Measurements from ENCODE around the gene CPSF4L.
A peak's percentile ranks its signal among the peaks of the same experiment; 100 is the strongest.

Gene CPSF4L

DNA sequence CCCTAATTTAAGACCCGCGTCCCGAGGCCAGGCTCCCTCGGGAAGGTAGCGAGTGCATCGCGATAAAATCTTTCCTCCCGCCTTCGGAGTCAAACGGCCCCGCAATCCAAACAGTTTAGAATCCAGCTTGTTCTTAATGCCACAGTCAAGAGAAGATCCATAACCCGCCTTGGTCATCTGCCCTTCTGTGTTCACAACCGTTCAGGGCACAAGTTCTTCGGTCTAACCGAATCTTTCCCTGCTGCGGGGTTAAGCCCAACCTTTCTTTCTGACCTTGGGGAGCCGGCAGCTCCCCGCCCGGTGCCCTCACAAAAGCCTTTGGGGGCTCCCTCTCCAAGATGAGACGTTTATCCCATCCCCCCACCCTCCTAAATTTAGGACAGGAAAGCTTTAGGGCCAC, 30.3 kb downstream of the CPSF4L start:
- peak in 1 of 2 donors; percentile 8 for DNase-seq

DNA sequence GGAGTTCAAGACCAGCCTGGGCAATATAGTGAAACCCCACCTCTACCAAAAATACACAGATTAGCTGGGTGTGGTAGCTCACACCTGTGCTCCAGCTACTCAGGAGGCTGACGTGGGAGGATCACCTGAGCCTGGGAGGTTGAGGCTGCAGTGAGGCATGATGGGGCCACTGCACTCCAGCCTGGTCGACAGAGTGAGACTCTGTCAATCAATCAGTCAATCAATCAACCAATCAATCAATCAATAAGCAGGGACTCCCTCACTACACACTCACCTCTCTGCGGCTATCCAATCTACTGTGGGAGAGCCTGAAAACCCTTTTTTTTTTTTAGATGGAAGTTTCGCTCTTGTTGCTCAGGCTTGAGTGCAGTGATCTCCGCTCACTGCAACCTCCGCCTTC, 31.6 kb downstream of the CPSF4L start:
- no peak for DNase-seq

DNA sequence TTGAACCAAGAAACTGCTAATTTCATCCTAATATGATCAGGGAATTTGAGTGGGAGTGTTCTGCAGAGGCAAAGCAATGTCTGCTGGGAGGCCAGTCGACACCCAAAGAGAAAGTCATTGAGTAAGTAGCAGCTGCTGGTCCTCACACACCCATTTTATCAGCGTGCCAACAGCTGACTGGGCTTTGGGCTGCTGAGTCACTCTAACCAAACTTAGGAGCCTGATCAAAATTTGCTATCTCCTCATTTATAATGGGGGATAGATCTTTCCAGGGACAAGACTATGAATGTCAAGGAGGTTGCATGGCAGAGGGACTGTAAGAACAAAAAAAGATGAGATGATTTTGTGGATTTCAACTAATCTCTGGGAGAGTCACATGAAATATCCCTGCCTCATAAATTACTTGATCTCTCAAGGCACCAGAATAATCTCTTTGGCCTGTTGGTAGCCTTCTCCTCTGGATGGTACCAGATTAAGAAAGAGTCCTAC, 32.9 kb downstream of the CPSF4L start:
- peak in 1 of 2 donors; percentile 36 for DNase-seq

DNA sequence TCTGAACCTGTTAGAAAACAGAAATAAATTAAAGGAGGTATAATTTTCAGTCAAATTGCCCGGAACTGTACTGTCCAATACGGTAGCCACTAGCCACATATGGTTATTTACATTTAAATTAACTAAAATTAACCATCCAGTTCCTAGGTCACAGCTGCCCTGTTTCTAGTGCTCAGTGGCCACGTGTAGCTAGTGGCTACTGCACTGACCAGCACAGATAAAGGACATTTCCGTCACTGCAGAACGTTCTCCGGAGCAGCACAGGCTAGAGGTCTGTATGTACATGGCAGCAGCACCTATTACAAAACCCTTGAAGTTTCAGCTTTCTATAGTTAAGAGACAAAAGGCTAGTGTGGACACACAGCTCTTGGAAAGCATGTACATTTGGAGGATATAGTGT, 33.7 kb downstream of the CPSF4L start:
- DNase-seq = no peak

DNA sequence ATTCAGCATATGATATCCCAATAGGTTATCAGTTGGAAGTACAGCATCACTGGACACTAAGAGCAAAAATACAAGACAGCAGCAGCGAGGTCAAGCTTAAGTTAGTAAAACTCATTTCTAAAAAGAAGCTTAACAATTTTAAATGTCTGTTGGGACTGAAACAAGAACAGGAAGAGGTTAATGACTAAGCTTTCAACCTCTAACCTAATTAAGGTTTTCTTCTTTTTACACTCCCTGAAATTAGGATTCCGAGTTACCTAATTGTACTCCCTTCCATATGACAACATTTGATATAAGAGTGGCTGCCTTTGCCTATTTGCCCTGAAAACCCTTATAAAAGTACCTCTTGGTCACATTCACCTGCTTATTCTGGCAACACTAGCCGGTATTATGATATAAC, 34.3 kb downstream of the CPSF4L start:
- DNase-seq = no peak

DNA sequence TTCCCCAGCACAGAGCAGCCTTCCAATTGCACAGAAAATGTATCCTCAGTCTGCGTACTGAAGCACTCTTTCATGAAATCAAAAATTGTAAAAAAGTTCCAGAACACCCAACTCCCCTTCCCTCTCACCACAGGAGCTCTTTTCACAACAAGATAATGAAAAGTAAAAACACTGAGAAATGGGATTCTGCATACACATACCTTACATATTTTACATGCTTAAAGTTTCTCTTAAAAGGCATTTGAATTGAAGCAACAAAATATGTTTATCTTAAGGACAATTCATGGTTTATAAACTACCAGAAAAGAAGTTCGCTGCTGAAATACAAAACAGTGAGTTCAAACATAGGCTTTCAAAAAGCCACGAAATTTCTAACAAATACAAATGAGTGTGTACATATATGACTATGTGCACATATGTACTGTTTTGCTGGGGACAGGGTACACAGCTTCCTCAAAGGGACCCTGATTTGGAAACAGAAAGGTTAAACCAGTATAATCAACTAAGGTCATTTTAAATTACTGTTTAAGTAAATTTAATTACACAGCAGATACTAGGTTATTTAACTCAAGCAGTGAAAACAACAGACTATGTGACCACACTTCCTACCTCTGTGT, 35.0 kb downstream of the CPSF4L start:
- DNase-seq = no peak

DNA sequence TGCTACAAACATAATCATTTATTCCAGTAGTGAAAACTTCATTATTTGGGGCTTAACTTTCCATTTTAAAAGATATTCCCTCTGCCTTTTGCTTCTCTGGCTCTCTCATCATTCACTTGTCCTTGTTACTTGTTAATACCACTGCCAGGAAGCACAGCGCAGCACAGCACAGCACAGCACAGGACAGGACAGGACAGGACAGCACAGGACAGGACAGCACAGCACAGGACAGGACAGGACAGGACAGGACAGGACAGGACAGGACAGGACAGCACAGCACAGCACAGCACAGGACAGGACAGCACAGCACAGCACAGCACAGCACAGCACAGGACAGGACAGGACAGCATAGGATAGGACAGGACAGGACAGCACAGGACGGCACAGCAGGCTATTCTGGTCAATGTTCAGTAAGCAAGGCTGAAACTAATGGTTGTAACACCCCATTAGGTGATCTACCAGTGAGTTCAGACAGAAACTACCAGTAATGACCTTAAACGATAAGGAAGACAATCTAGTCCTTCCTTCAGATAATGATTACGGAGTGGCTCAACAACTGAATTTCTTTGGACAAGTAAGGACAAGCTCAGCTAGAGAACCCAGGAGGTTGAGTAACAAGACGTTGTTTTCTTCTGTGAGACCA, 36.9 kb downstream of the CPSF4L start:
- no peak for DNase-seq

DNA sequence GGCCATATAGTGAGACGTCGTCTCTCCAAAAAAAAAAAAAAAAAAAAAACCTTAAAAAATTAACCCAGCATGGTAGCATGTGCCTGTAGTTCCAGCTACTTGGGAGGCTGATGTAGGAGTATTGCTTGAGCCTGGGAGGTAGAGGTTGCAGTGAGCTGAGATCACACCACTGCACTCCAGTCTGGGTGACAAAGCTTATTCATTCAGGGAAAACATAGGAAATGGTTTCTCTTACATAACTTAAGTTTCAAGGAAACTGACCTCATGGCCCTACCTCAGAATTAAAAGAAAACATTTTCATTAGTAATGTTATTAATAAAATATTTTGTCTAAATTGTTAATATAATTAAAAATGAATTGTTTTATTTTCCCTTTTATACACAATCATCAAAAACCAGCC, 37.4 kb downstream of the CPSF4L start:
- no peak for DNase-seq

DNA sequence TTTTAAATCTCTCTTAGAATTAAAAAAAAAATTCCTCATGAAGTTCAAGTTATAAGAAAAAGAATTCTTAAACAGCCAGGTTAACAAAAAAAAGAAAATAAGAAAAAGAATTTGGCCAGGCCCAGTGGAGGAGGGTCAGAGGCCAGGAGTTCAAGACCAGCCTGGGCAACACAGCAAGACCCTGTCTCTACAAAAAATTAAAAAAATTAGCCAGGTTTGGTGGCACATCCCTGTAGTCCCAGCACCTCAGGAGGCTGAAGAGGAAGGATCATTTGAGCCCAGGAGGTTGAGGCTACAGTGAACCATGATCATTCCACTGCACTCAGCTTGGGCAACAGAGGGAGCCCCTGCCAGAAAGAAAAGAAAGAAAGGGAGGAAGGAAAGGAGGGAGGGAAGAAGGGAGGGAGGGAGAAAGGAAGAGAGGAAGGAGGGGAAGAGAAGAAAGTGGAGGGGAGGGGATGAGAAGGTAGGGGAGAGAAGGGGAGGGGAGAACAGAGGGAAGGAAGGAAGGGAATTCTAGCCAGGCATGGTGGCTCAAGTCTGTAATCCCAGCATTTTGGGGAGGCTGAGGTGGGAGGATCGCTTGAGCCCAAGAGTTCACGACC, 38.0 kb downstream of the CPSF4L start:
- DNase-seq = no peak

DNA sequence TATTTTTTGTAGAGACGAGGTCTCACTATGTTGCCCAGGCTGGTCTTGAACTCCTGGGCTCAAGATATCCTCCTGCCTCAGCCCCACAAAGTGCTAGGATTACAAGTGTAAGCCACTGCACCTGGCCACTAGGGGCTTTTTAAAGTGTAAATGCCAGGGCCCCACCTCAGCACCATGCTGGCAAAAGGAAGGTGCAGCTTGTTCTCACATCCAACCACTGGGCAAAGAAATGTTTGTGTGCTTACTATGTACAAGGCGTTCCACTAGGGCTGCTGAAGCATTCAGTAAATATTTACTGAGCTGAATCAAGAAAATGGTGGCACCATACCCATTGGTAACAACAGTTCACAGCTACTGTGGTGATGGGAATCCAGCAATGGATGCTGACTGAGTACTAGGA, 46.2 kb downstream of the CPSF4L start:
- DNase-seq = no peak

DNA sequence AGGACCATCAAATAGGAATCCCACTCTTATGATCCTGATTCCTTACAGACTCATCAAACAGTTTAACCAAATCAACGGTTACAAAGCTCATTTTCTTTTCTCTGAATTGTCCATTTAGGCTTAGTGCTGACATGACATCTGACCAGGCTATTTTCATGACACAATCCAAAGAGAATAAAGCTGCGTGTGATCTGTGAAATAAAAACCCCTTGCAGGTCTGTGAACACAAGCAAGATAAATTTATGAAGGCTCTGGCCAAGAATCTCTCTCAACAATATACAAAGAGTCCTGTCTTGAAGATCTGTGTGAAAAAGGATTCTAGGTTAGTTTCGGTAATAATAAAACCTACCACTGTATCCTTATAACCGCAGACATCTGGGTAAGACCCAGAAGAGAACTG, 46.8 kb downstream of the CPSF4L start:
- DNase-seq = no peak

DNA sequence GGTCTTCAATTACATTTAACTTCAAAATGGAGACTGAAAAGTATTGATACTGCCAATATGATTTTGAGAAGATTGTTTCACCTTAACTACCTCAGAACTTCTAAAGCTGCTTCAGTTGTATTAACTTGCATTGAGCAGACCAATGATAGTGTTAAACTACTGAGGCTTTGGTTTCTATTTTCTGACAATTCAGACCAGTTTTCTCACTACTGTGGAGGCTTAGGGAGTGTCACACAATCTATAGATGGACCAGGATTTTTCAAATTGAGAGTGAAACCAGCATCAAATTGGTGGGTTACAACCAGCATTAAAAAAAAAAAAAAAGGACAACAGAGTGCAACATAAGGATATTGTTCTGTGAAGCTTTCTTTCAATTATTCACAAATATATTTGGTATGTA, 47.7 kb downstream of the CPSF4L start:
- no peak for DNase-seq

DNA sequence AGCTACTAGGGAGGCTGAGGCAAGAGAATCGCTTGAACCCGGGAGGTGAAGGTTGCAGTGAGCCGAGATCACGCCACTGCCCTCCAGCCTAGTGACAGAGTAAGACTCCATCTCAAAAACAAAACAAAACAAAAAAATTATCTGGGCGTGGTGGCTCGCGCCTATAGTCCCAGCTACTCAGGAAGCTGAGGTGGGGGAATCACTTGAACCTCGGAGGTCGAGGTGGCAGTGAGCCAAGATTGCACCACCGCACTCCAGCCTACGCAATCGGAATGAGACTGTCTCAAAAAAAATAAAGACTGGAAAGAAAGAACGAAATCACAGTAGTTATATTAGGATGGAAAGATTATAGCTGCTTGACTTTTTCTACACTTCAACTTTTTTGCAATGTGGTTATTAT, 49.9 kb downstream of the CPSF4L start:
- peak; percentile 62 to 72 for DNase-seq

DNA sequence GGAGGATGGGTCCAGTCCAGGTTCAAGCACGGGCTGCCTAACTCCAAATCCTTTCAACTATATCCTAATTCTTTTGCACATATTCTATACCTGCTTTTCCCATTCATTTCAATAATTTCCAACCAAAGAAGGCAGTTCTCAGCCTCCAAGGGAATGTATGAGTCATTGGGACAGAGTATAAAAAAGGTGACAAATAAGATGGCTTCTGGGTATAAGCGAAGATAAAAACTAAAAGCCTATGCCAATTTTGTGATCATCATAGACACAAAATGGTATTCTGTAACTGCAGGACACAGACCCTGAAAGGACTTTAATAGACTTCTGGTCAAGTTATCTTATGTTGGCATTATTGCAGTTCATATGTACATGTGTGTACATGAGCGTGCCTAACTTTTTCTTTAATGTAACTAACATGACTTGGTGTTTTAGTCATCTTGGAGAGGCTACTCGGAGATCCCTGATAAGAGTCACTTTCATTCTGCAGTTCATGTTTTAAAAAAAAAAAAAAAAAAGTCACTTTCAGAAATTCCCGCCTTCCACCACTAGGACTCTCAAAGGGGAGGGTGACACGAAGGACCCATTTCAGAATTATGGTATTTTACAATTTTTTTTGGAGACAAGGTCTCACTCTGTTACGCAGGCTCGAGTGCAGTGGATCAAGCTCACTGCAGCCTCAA, 51.5 kb downstream of the CPSF4L start:
- DNase-seq = peak in 1 of 2 donors; percentile 24

DNA sequence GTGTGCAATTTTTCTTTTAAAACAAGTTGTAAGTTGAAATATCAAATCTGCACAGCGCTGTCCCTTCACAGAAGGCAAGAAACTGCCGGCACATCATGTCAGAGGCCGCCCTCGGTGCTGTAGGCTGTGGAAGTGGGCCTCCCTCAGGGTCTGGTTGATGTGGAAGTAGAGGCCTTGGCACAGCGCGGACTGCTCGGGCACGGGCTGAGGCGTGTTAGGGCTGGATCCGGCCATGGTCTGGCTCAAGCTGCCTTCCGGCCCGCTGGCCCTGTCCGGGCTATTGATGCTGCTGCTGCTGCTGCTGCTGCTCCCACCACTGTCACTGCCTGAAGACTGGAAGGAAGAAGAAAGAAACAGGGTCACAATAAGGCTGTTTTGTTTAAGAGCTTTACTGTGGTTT, 52.2 kb downstream of the CPSF4L start:
- no peak for DNase-seq

DNA sequence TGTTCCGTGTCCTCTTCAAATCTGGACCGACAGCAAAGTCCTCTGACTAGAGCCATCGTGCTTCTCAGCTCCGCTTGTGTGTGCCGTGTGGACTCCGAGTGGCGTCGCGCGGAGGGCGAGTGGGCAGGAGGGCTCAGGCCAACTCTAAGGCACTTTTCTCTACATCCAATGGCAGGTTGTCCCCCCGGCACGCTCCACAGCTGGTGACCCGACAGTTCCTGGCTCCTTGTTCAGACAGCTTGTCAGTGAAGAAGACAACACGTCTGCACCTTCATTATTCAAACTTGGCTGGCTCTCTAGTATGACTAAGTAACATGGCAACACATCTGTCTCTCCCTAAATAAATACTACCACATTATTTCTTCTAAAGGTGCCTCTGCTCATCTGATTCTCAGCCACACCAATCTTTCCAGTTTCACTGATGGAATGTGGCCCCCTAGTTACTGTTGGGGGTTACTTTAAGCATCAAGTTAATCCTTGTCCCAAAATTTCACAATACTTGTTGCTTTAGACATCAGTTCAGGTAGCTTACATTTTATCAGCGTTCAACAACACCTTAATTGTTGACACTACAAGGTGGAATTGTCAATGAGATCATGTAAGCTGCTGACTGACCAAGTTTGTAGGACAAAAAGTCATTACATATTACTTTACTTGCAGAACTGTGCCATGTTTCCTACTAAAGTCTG, 53.4 kb downstream of the CPSF4L start:
- DNase-seq = no peak

DNA sequence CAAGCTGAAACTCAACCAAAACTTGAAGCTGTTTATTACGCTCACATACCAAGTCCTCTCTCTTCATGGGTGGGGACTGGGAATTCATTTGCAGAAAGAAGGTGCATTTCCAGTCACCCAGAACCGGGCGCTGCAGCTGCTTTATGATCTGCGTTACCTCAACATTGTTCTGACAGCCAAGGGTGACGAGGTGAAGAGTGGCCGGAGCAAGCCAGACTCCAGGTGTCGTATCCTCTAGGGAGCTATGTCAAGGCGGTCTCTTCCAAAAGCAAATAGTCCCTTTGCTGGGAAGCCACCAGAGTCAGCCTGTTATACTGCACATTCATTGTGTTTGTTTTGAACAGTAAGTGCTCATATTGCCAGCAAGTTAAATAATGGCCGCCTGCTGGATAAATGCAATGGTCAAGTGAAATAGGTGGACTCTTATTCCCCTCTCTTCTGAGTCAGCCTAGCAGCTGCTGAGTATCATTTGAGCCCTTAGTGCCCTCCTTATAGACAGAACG, 56.2 kb downstream of the CPSF4L start:
- DNase-seq = no peak

DNA sequence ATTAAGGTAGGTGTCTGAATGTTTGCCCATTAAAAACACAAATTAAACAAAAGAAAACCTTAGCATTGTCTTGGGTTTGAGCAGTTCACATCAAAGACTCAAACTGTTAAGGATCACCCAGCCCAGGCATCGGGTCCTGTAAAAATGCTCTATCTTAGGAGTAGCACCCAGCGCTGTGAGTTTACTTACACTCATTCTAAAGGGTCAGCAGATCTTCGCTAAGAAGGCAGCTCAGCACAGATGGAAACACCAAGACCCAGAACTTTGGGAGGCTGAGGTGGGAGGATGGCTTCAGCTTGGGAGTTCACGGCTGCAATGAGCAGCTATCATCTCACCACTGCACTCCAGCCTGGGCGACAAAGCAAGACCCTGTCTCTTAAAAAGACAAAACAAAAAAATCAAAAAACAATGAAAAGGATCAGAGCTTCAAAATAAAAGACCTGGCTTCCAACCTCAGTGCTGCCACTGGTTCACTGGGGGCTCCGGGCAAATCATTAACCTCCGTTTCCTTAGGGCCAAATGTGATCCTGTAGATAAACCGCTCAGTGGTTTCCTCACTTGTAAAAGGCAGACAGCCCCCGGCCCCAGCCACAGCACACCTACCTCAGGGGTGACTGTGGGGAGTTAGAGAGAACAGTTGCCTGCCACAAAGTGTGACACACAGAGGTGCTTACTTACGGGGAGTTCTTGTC, 57.7 kb downstream of the CPSF4L start:
- DNase-seq = peak in 1 of 2 donors; percentile 29

DNA sequence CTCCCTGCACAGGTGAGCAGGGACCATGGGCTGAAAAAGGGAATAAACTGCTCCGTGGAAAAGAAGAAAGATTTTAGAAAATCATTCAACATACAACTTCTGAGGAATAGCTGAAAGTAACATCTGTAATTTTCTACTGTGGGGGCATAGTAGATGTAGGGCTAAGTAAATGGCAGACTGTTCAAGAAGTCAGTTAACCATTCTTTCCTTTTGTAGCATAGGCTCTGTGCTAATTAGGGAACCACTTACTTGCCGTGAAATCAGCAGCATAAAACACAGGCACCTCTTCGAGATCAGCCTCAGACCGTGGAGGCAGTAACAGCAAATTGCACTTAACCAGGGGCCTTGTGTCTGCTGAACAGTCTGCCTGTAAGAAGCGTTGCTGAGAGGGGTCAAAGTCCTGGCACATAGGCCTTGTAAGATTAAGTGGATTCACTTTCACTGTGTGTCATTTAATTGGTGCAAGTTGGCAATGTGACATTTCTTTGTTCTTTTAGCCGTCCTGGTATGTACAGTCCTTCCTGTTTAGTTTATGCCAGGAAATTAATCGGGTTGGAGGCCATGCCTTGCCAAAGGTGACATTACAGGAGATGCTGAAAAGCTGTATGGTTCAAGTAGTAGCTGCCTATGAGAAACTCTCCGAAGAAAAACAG, 58.4 kb downstream of the CPSF4L start:
- DNase-seq = no peak

DNA sequence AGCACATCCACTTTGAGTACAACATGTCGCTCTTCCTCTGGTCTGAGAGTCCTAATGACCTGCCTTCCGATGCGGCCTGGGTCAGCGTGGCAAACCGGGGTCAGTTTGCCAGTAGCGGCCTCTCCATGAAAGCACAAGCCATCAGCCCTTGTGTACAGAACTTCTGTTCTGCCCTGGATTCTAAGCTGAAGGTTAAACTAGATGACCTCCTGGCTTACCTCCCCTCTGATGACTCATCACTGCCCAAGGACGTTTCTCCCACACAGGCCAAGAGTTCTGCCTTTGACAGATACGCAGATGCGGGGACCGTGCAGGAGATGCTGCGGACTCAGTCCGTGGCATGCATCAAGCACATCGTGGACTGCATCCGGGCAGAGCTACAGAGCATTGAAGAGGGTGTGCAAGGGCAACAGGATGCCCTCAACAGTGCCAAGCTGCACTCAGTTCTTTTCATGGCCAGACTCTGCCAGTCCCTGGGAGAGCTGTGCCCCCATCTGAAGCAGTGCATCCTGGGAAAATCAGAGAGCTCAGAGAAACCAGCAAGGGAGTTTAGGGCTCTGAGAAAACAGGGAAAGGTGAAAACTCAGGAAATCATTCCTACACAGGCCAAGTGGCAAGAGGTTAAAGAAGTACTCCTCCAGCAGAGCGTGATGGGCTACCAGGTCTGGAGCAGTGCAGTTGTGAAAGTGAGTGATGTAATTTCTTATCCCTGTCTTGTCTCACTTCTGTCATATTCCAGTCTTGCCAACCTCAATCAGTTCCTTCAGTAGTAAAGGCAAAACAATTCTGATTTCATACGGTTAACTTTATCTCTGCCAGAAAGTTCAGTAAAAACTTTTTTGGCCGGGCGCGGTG, 60.2 kb downstream of the CPSF4L start:
- DNase-seq = no peak

DNA sequence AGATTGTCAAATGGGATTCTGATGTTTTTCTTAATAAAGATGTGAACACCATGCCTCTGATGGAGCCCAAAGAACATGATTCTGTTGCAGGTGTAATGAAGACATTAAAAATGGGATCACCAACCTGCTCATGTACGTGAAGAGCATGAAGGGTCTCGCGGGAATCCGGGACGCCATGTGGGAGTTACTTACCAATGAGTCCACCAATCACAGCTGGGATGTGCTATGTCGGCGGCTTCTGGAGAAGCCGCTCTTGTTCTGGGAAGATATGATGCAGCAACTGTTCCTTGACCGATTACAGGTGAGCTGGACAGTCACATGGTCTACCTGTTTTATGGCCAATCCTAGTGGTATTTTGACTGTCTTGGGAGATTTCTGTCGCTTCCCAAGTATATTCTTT, 61.2 kb downstream of the CPSF4L start:
- DNase-seq = no peak

All from CD4-positive, alpha-beta T cell treated with Interferon alpha-2 for 1 hour (primary cell).